GM21515 (cell line): Measurements from ENCODE around the gene COL6A3.
"Not testable (repeated sequence)": the region's sequence is repeated elsewhere in the genome, so short reads cannot be mapped to it uniquely, and the experiment has no call there.

Source experiments
- ATAC-seq: cut with Tn5 transposase; IDR thresholded peaks from one replicate; pipeline ENCODE4 v1.9.1; 2021; ENCODE audit not compliant: unreplicated experiment

Gene COL6A3

DNA sequence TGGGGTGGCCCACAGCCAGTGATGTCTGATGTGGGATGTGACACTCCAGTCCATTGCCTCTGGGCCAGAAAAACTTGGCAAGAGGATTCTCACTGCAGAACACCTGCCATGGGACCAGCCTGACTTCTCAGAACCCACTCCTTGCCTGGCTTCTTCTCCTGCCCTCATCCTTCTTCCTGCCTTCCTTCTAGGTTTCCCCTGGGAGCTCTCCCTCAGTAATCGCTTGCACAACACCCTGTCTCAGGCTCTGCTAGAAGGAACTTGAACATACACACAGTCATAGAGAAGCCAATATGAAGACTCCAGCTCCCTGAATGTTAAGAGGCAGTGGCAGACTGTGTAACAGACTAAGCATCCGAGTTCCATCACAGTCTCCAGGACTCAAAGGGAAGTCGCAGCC is 4.3 kb upstream of the COL6A3 start:
- ATAC-seq = no peak

DNA sequence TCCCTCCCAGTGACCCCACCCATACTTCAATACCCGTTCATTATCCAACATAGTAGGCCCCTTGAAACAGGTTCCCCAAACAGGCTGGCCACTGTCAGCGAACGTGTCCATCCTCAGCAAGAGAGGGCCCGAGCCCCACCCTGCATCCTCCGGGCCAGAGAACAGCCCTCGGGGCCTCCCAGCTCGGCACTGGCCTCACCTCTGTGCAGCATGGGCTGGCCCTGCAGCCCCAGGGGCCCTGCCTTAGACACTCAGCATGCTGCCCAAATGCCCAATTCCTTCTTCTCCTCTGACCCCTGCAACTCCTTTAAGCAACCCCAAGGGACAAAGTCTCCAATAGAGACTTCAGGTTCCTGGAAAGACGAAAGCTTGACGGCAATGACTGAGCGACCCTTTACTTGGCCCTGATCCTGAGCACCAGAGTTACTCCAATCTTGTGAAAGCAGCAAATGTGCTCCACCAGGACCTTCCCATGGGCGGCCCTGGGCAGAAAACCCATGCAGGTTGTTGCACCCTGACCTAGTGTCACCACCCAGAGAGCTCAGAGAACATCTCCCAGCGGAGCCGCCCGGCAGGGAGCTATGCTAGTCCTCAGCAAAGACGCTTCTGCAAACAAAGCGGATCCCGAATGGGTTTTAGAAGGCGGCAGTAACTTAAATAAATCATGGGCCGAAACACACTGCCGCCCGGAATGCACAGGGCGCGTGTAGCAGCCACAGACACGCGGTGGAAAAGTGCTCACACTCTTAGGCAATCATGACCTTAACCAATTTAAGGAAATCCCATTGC is 782 bp downstream of the COL6A3 start:
- ATAC-seq = no peak

DNA sequence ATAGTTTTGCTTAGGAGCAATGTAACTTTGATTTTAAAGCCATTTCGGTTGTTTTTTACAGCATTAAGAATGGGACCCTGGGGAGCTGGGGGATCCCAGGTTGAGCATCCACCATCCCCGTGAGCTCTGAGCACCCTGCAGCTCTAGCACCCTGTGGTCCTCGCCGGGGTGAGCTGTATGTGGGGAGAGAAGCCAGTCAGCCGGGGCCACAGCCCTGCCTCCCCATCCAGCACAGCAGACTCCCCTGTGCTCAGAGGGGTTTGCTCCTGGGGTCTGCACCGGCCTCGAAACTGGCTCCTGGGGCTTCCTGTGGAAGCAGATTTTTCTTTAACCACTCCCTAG is 1.3 kb downstream of the COL6A3 start:
- ATAC-seq = no peak

DNA sequence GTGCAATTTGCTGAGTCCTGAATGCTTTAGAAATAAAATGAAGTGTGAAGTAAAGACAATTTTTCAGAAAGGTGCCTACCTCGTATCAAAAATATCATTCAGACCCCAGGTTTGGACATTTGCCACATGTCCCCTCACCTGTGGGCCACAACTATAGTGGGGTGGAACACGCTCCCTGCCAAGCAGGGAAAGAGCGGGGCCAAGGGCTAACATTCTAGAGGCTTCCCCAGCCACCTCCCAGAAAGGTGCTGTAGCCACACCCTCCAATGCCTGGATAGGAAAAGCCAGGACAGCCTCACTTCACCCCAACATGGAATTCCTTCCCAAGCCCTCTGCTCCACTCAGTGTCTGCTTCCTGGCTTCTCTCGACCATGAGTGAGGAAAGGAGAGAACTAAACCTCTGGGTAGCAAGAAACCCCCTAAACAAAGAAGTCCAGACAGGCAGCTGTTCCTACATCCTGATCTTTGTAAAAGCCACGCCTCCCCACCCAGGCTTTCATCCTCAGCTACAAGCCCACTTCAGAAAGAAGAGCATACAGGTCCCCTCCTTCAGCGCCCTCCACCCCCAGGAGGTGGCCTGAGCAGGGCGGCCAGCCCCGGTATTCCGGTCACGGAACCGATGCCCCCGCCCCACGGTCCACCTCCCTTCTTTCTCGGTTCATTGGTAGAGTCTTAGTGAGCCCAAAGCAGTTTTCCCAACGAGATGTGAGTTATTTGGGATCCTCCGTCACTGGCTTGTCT is 2.1 kb downstream of the COL6A3 start:
- ATAC-seq = no peak

DNA sequence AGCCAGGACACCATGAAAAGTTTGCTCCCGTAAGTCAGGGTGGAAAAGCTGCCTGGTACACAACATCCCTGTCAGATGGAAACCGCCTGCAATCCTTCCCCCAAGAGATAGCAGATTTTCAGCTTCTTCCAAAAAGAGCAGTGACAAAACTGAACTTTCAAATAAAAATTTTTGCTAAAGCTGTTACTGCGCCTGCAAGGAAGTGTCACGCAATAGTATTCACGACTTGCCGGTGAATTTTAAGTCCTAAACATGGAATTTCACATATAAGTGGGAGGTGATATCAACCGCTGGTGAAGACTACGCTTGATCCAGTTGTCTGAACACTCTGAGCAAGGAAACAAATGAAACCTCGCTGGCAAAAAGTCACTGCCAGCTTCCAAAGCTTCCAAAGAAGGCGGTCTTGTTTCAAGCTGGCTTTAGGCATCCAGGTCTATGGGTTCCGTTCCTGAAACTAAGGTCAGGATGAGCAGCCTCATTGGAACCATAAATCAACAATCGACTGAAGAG is 2.8 kb downstream of the COL6A3 start:
- no peak for ATAC-seq

DNA sequence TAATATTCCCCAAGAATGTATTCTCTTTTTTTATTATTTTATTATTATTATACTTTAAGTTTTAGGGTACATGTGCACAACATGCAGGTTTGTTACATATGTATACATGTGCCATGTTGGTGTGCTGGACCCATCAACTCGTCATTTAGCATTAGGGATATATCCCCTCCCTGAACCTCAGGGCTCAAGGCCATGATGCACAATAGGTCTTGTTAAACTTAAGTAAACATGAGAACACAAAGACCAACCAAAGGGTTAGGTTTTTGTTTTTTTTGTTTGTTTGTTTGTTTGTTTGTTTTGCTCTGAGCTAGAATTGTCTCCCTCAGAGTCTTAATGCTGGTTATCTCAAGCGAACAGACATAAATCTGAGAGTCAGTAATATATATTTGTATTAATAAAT is 4.7 kb downstream of the COL6A3 start:
- not testable (repeated sequence) for ATAC-seq

DNA sequence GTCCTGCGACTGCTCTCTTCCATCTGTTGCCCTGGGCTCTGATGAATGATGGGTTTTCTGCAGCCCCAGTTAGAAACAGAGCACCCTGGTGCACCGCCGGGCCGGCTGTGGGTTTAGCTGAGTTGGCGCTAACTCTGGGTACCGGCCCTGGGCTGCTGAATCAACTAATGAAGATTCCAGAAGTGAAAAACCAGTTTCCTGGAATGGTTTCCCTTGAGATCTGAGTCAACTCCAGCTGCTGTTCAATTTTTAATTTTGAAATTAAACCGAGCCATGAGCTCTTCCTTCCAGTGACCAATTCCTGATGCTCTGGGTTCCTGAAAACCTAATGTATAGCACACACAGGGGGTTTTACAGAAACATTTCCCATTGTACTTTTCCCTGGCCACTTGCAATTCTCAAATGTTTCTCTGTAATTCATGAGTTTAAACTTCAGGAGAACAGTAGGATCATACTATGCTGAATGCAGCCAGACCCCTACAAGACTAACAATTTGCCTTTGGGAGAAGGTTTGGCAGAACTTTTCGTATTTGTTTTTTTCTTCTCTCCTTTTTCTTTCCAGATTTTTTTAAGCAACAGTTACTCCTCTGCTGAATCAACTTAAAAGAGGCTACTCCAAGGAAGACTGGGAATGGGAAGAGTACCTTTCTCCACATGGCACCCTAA is 5.5 kb downstream of the COL6A3 start:
- no peak for ATAC-seq

DNA sequence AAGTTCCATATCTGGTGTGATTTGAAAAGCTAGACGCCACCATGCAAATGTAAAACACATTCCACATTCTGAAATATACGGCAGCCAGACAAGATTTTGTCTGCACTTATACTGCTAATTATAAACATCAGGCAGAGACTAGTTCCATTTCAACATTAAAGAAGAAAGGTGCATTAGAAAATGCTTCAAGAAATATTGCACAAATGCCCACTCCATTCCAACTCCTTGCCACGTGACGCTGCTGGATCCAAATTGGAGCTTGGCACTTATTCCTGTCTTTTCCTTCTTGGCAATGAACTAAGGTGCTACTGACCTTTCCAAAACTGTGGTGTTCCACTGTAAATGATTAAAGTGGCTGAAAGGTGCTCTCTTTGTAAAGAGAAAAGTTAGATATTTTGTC is 6.3 kb downstream of the COL6A3 start:
- no peak for ATAC-seq

DNA sequence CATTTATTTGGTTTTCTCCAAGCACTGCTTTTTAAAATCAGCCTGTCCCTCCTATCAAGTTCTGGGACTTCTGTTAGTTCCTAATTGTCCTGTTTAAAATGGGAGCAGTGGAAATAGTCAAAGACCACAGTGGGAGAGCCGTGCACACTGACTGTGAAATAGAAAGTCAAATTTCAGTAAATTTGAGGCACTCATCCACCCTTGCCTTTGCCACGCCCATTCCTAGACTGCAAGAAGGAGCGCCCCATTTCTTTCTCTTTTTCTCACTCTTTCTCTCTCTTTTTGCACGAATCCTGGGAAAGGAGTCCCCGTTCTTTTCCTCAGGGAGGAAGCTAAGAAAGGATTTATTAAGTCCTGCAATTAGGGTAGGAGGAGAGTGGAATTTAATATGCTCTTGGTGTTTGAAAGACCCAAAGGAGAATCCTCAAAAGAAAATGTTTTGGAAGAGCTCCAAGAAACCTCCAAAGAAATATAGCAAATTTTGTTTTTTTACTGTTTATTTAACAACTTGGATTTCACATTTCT is 7.5 kb downstream of the COL6A3 start:
- no peak for ATAC-seq

DNA sequence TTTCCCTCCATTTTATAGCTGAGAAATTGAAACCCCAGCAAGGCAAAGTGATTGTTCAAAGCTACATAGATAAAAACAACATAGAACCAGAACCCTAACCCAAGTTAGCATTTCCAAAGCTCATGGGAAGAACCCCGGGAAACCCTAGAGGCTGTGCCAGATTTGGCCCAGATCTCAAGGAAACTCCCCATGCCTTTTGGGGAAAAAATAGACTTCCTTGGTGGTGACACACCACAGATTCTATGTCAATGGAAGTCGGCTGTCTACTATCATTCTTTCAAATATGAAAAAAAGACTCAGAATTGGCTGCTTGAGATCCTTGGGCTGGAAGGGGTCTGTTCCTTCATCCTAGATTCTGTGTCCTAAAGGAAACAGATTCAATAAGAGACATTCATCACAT is 8.4 kb downstream of the COL6A3 start:
- no peak for ATAC-seq

DNA sequence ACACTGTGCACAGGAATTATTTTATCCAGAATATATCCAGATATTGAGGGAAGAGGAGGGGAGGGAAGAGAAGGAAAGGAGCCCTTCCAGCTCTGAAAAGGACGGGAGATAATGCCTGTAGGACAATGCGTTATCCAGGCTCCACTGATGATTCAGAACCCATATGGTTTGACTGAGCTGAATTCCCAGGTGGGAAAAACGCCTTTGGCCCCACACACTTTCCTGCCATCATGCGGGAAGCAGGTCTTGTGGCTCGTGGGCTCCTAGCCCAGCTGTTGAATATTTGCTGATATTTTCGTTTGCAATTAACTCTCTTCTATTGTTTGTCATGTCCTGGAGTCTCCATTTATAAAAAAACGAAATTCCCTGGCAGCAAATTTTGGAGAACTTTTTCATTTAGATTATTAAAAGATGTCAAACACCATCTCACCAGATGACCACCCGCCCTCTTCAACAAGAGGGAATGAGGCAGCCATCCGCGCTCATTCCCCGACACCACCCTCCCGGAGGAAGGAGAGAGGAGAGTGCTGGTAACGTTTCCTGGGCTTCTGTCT is 8.9 kb downstream of the COL6A3 start:
- ATAC-seq = no peak

DNA sequence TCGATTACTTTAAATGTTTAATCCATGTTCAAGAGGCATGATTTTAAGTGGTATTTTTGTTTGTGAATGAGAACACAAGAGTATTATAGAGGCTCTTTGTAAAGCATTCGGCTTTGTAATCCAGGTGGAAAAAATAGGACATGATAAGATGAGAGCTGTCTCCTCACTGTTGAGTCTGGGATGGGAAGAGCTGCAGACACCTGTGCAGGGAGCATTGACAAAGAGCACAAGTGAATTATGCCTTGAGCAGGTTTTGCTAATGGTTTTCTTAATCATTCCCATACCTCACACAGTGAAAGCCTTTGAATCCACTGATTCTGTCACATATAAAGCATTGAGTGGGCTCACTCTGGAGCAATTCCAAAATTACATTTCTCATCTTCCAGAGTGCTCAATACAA is 9.6 kb downstream of the COL6A3 start:
- ATAC-seq = no peak

DNA sequence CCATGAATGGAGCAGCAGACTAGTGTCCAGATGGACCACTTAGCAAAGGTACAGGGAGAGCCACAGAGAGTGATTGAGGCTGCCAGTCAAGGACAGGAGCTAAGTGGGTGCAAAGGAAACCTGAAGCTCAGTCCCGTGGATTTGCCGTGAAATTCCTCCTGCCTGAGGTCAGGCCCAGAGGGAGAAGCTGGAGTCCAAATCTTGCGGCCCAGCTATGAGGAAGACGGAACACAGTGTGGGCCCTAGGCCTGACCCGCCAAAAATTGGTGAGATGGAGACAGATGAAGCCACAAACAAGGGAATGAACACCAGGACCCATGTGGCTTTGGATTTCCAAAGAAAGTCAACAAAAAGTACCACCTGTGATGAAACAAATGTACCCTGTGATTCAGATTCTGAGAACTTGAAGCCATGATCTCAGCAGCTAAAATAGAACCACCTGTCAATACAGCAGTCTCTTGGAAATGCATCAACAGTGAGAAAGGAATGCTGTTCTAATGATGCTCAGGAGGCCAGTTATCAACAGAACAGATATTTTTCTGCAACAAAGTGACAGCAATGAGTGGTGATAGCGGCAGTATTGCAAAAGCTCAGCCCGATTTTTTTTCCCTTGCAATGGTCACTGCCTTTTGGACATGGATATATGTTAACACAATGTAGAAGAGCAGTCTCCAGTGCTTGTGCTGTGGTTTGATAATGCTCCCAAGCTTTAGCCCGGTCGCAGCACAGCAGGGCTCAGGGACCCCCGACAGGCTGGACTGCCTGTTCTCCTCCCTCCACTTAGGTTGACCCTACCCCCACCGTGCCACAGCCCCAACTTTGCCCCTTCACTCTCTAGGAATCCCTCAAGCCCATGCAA is 10.7 kb downstream of the COL6A3 start:
- ATAC-seq = no peak

DNA sequence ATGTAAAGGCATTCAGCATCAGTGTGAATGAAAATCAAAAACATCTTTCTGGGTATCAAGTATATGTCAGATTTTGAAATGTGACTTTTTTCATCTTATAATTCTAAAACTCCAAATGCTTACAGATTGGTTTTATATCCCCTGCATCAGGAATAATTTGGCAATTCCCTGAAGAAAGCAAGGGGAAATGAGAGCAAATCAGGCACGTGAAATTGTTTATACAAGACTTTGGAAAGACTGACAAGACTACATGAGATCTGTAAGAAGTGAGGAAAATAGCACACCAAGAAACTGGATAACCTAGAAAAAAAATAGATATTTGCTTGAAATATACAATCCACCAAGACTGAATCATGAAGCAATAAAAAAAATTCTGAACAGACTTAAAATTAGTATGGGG is 13.8 kb downstream of the COL6A3 start:
- no peak for ATAC-seq

DNA sequence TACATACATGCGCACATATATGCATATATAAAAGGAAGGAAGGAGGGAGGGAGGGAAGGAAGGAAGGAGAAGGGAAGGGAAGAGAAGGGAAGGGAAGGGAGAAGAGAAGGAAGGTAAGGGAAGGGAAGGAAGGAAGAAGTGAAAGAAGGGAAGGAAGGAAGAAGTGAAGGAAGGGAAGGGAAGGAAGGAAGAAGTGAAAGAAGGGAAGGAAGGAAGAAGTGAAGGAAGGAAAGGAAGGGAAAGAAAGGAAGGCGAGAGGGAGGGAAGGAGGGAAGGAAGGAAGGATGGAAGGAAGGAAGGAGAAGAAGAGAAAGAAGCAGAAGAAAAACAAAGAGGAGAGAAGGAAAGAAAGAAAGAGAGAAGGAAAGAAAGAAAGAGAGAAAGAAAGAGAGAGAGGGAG is 16.9 kb downstream of the COL6A3 start:
- ATAC-seq = no peak

DNA sequence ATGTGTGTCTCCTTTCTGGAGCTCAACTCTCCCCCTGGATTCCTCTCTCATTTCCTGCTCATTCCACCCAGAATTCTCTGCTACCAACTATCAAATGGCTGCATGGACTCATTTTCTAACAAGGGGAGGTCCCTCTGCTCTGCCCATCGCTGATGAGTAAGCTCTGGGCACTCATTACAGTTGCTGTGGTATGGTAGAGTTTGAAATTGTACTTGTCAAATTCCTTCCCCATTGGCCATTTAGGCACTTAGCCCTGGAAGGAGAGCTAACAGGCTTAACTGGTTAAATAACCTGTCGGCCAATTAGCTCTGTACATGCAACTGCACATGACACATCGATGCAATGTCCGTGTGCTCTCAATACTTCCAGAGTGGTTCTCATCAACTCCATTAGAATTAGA is 20.4 kb downstream of the COL6A3 start:
- ATAC-seq = no peak

DNA sequence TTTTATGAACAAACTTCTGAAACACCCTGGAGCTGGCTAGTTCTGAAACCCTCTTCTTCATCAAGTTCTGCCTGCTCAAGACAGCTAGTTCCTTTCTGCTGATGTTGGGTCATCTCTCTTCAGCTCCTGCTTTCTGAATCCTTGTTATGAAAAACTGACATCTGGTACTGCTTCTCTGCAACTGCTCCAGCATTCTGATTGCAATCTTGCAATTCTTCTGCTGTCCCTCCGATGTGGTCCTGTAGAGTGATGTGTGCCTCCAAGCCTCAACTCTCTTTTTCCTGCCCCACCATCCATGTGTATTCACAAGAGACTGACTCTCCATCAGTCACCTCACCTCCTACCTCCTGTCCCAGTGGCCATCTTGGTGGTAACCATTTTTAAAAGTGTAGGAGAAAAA is 21.8 kb downstream of the COL6A3 start:
- ATAC-seq = no peak

DNA sequence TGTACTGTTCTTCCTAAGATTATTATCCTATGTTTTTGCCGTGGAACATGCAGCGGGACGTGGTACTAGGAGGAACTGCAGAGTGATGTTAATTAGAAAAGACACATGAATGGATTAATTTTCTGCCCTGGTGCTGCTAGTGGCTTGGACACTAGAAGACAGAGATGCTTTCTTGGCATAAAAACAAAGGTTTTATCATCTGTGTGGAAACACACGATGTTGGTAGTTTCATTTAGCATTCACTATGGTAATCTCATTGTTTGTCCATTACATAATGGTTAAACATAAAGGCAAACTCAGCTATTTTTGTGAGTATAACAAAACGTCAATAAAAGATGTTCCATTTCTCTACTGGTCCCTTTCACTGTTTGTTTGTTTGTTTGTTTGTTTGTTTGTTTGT is 22.8 kb downstream of the COL6A3 start:
- no peak for ATAC-seq

DNA sequence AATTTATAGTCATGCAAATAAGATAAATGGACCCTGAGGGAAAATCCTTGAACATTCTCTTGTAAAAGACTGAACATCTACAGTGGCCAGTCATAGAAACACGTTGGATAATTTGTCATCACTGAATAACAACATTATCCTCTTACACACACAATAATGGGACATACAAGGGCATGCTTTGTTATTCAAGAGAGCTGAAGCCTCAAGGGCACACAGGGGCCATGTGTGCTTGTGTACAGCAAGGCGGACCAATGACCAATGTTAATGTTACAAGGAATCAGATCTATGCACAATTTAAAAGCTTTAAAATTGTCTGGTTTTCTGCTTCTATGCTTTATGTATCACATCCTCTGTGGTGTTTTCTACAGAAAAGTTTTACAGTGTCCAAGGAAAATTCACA is 23.7 kb downstream of the COL6A3 start:
- ATAC-seq = no peak

DNA sequence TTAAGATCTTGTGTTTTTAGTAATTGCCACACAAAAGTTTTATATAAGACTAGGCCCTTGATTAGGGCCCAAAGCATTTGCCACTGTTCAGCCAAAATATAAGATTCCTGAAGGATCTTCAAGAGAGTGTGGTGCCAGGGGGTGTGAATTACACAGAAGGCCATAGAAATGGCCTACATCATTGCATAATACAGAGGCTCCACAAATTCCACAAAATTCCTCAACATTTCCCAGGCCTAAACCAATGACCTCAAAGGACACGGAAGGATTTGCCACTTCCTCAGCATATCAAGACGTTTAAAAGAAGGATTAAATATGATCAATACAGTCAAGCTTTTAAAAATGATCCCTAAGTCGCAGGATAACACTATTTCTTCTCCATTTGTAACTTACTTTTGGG is 24.1 kb downstream of the COL6A3 start:
- no peak for ATAC-seq

DNA sequence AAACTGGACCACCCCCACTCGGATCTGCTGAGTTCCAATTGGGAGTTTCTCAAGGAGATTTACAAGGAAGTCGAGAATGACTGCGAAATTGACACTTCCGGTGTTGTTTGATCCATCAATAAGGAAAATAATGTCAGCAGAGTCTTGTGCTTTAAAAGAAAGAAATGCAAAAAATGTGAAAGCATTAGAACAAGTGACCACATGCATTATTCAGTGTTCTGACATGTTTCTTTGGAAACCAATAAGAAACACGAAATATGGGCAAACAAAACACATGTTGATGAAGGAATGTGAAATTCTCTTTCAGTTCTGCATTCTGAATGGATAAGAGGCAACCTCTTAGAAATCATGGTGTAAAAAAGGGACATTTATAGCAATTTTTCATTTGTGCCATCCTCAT is 25.9 kb downstream of the COL6A3 start:
- no peak for ATAC-seq
